ENCODE results near the gene SRSF10. TPM values are rescaled to one million over a fixed set of nuclear protein-coding genes. Genes with fewer than 3 reads are reported as not detected.
"Not testable (repeated sequence)": the region's sequence is repeated elsewhere in the genome, so short reads cannot be mapped to it uniquely, and the experiment has no call there.

The SRSF10 gene
- total RNA-seq, 1 experiment from 2014 or later: 96.2 TPM

DNA sequence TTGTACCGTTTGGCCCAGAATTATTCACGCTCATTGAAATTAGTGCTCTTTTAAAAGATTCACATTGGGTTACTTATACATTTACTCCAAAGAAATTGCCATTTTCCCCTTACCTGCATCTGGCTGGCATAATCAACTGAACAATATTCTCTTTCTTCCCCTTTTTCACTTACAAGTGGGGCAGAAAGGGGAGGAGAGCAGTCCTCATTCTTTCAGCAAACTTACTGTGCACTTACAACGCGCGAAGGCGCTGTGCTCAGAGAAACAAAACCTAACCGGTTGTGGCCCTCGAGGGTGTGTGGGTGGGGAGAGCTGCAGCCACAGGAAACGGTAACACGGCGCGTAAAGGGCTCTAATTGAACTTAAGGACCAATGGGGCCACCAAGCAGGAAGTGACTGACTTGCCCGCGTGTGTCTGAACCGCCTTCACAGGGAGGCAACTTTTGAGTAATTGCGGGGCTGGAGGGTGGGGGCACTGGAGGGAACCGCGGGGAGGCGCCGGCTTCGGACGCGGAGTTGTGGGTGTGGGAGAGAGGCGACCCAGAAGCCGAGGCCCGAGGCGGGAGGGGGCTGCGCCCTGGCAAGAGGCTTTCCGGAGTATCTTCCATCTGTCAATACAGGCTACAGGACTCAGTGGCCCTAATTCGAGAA, 21.2 kb downstream of the SRSF10 start:
- TF ChIP-seq, protein P1, sequence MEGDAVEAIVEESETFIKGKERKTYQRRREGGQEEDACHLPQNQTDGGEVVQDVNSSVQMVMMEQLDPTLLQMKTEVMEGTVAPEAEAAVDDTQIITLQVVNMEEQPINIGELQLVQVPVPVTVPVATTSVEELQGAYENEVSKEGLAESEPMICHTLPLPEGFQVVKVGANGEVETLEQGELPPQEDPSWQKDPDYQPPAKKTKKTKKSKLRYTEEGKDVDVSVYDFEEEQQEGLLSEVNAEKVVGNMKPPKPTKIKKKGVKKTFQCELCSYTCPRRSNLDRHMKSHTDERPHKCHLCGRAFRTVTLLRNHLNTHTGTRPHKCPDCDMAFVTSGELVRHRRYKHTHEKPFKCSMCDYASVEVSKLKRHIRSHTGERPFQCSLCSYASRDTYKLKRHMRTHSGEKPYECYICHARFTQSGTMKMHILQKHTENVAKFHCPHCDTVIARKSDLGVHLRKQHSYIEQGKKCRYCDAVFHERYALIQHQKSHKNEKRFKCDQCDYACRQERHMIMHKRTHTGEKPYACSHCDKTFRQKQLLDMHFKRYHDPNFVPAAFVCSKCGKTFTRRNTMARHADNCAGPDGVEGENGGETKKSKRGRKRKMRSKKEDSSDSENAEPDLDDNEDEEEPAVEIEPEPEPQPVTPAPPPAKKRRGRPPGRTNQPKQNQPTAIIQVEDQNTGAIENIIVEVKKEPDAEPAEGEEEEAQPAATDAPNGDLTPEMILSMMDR (conservative IDR thresholded peaks at IDR 0.05): no peak
- TF ChIP-seq EZH2 (IDR thresholded peaks at IDR 0.05; ENCODE audit: low read depth): no peak
- Histone ChIP-seq H3K9me2 (ENCODE audit: insufficient read depth) (no peaks in the 10 kb centered on the region), H3K9me3 (ENCODE audit: insufficient read depth, low read depth) (no peaks in the 10 kb centered on the region), H3K4me1 (replicated peaks; ENCODE audit: insufficient read depth) (peaks cover 48% of the 10 kb centered on the region), H3K36me3 (ENCODE audit: low read depth) (peaks cover 11% of the 10 kb centered on the region; the same call in 1 of the 2 replicates), H3K4me3 (peak overlapping the region; percentile 97), H3K4me2 (peak overlapping the region; percentile 97), H3K79me2 (ENCODE audit: low read depth) (peaks cover 24% of the 10 kb centered on the region), H2AFZ (peak overlapping the region; percentile 80), H3K27me3 (ENCODE audit: insufficient read depth, low read depth) (no peaks in the 10 kb centered on the region), H4K20me1 (ENCODE audit: insufficient read depth) (peaks cover 7% of the 10 kb centered on the region; the same call in 1 of the 2 replicates), H3F3A (ENCODE audit: insufficient read depth, low read depth) (peaks cover 39% of the 10 kb centered on the region), H3K27ac (peak overlapping the region; percentile 91)
- intact Hi-C loops (cut with micrococcal nuclease; ENCODE audit: unreplicated experiment): loop anchor here (2.0 to 5.0 kb wide), 6 partner anchors 37 to 182 kb away; partner anchors contain the start of genes FUCA1 and PITHD1
- BruUV-seq (replicated peaks): TSS peak; percentile 87
- ChIA-PET CTCF (no interaction called here), POLR2A (ENCODE audit: unreplicated experiment) (interaction anchor here (0.6 to 1.3 kb wide), 3 partner anchors 21 to 361 kb away, joined by 6 to 8 read pairs (median 7); partner anchors contain the start of genes GRHL3 and SRSF10)
- peak; percentile 75 to 80 for DNase-seq

DNA sequence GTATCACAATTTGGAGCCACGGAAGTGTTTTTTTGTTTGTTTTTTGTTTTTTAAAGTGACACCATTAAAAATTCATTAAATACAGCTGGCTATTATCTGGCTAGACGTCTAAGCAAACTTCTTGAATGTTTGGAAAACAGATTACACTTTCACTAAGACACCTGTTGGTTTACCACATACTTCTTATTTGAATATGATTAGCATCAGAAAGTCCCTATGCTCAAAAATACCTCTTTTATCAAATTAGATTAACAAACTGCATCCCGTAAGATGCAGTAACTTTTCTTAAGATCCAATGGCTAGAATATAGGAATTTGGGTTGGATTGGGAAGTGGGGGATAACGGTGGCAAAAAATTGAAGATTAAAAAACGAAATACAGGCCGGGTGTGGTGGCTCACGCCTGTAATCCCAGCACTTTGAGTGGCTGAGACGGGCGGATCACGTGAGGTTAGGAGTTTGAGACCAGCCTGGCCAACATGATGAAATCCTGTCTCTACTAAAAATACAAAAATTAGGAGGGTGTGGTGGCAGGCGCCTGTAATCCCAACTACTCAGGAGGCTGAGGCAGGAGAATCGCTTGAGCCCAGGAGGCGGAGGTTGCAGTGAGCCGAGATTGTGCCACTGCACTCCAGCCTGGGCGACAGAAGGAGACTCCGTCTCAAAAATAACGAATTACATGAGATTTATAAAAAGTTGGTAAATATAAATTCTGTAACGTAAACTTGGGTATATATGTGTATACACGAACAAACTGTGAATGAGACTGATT, 21.9 kb downstream of the SRSF10 start:
- H2AFZ ChIP-seq: peak overlapping the region; percentile 80; the same call in 1 of the 2 replicates
- H3K9me2 ChIP-seq (ENCODE audit: insufficient read depth); BruUV-seq (replicated peaks); H4K20me1 ChIP-seq (ENCODE audit: insufficient read depth); H3K9me3 ChIP-seq (ENCODE audit: insufficient read depth, low read depth); CTCF ChIA-PET; H3K27me3 ChIP-seq (ENCODE audit: insufficient read depth, low read depth); DNase-seq: not testable (repeated sequence)
- peak overlapping the region; percentile 97 for H3K4me2 ChIP-seq
- peaks cover 48% of the 10 kb centered on the region for H3K4me1 ChIP-seq (replicated peaks; ENCODE audit: insufficient read depth)
- H3K4me3 ChIP-seq: peak overlapping the region; percentile 97
- H3K36me3 ChIP-seq (ENCODE audit: low read depth): peaks cover 11% of the 10 kb centered on the region; the same call in 1 of the 2 replicates
- peaks cover 24% of the 10 kb centered on the region for H3K79me2 ChIP-seq (ENCODE audit: low read depth)
- POLR2A ChIA-PET (ENCODE audit: unreplicated experiment): interaction anchor here (0.7 kb wide), 1 partner anchor 234 kb away, joined by 10 read pairs; no protein-coding TSS in a partner anchor
- intact Hi-C loops (cut with micrococcal nuclease; ENCODE audit: unreplicated experiment): loop anchor here (2.0 to 5.0 kb wide), 6 partner anchors 36 to 181 kb away; partner anchors contain the start of genes FUCA1 and PITHD1
- peaks cover 32% of the 10 kb centered on the region for H3F3A ChIP-seq (ENCODE audit: insufficient read depth, low read depth)
- peak overlapping the region; percentile 91 for H3K27ac ChIP-seq

DNA sequence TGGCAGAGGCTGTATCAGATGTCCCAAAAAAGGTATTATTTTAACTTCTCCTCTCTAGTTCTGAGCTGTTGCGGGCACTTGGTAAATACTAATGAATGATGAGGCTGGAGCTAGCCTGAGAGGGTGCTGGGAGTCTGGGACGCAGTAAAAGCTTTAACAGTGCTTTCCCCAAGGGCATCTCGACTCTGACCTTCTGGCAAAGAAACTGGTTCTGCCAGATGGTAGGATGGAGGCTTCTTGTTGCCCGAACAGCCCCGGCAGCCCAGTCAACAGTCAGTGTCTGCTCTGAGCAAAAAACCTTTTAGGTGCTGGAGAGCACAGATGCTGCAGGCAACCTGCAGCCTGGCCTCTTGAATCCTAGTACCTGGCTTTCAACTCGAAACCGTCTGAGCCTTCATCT, 23.0 kb downstream of the SRSF10 start:
- no peak overlapping the region for H2AFZ ChIP-seq
- H3K4me1 ChIP-seq (replicated peaks; ENCODE audit: insufficient read depth): peaks cover 48% of the 10 kb centered on the region
- peak; percentile 55 to 66 for DNase-seq
- H4K20me1 ChIP-seq (ENCODE audit: insufficient read depth): peaks cover 7% of the 10 kb centered on the region; the same call in 1 of the 2 replicates
- no peak for TF ChIP-seq EZH2 (IDR thresholded peaks at IDR 0.05; ENCODE audit: low read depth)
- TF ChIP-seq, protein P1 (conservative IDR thresholded peaks at IDR 0.05): no peak
- POLR2A ChIA-PET (ENCODE audit: unreplicated experiment): interaction anchor here (0.6 kb wide), 4 partner anchors 23 to 78 kb away, joined by 3 to 7 read pairs (median 4); partner anchors contain the start of gene SRSF10
- no peak overlapping the region for H3K27ac ChIP-seq
- no peaks in the 10 kb centered on the region for H3K9me2 ChIP-seq (ENCODE audit: insufficient read depth)
- peaks cover 30% of the 10 kb centered on the region for H3F3A ChIP-seq (ENCODE audit: insufficient read depth, low read depth)
- no peaks in the 10 kb centered on the region for H3K9me3 ChIP-seq (ENCODE audit: insufficient read depth, low read depth)
- H3K4me2 ChIP-seq: peak overlapping the region; percentile 65
- peaks cover 11% of the 10 kb centered on the region; the same call in 1 of the 2 replicates for H3K36me3 ChIP-seq (ENCODE audit: low read depth)
- no peak overlapping the region for H3K4me3 ChIP-seq
- intact Hi-C loops (cut with micrococcal nuclease; ENCODE audit: unreplicated experiment): loop anchor here (5.0 kb wide), 5 partner anchors 35 to 180 kb away; partner anchors contain the start of genes FUCA1 and PITHD1
- CTCF ChIA-PET: no interaction called here
- BruUV-seq (replicated peaks): no TSS peak
- no peaks in the 10 kb centered on the region for H3K27me3 ChIP-seq (ENCODE audit: insufficient read depth, low read depth)
- H3K79me2 ChIP-seq (ENCODE audit: low read depth): peaks cover 24% of the 10 kb centered on the region
